Transverse colon (tissue), 4 donors: Measurements from ENCODE around the gene FGFBP2.

Source experiments
- CTCF ChIP-seq, 5 experiments: fragments of 200-600 bp in 3 of 5; fragments of 450-650 bp in 2 of 5; sonication (generic) in 3 of 5; IDR thresholded peaks; 1 replicate in 2 of 5; 2 replicates in 3 of 5; pipeline ENCODE4 v1.5.1; 2016 to 2017; ENCODE audit warnings: antibody characterized with exemption in 5 of 5, inconsistent platforms in 3 of 5, mild to moderate bottlenecking in 2 of 5, moderate library complexity in 1 of 5
- POLR2A ChIP-seq: fragments of 450-650 bp; IDR thresholded peaks from one replicate; pipeline ENCODE4 v1.6.1; 2016; ENCODE audit warnings: antibody characterized with exemption, mild to moderate bottlenecking, moderate library complexity
- POLR2AphosphoS5 ChIP-seq, 3 donors: sonication (generic); formaldehyde crosslinking; IDR thresholded peaks; one replicate each; pipeline ENCODE4 v1.6.1; 2016; ENCODE audit warnings: antibody characterized with exemption in 3 of 3

- no peak for TF ChIP-seq CTCF (IDR thresholded peaks at IDR 0.05)
- TF ChIP-seq POLR2AphosphoS5 (IDR thresholded peaks at IDR 0.05) = no peak
- TF ChIP-seq POLR2A = no peak
These were observed 4.4 kb downstream of the FGFBP2 start for GRCh38 chr4:15958562-15958961.
